ENCODE data around the gene ELMO1.

Gene ELMO1

DNA sequence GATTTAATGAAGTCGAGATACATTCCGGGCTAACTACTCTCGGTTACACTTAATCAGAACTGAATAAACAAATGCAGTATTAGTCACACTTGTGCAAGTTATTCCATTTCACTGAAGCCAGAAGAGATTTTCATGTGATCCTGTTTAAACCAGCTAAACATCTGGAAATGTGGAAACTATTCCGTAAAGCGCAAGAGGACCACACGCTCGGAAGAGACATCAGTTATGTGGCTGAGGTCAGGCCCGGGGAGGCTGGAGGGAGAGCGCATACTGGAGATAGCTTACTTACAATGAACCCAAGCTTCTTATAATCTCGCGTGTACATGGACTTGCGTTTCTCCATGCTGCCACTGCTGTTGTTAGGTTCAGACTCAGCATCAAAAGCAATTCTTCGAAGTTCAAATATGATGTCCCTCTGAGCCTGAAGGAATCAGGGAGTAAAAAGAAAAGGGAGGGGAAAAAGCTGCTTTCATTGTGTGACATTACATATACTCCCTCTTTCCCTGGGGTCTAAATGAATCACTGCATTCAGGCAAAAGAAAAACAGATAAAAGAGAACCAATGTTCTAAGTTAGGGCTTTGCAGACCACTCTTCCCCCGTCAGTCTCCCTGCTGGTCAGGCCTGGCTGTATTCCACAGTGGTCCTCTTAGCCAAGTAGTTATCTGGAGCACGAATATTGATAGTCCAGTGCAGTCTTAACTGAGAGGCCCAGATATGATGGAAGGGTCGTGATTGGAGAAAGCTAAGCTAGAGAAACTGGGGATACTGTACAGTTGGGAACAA is 237.4 kb downstream of the ELMO1 start:
- DNase-seq = no peak

DNA sequence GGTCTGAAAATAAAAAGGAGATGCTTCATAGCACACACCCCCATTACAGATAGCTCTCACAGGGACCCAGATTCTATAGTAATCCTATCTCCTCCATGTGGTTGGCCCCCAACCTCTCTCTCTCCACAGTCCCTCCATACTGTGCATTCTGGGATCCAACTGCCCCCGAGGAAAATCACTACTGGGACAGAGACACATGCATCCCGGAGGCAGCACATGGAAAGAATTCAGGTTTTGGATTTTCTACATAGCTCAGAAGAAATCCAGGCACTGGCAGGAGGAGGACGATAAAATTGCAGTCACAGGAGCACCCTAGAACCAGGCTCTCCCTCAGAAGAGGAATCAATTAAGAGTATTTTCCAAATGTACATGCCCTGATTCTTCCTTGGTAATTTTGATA is 239.5 kb downstream of the ELMO1 start:
- no peak for DNase-seq

DNA sequence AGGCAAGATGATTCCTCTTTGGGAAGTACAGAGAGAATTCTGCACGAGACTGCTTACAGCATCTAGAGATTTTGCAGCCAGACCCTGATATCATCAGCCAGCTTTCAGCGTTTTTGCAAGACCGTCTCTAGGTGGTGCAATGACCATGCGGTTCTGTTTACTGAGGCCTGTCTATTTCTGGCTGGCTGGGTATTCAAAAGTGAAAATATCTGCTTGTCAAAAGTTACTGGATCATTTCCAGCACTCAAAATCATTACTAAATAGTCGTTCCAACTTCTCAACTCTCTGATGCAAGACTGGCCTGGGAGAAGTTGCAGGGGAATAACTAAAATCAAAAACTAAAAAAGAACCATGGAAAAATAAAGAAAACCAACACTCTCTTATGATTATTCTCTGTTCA is 240.1 kb downstream of the ELMO1 start:
- DNase-seq = peak in 2 of 5 donors; percentile 10 to 36

DNA sequence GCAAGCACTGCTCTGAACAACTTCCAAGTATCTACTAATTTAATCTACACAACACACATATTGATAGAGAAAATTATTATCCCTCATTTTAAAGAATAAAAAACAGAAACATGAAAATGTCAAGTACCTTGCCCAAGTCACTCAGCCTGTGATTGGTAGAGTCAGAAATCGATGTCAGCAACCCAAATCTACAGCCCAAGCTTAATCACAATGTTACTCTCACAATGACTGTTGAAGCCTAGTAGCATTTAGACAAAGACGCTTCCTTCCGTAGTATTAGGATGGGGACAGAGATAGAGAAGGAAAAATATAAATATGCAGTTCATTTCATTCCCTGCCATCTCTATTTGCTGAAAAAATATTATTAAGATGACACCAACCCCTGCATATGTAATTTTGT is 242.5 kb downstream of the ELMO1 start:
- peak in 1 of 5 donors; percentile 19 for DNase-seq

DNA sequence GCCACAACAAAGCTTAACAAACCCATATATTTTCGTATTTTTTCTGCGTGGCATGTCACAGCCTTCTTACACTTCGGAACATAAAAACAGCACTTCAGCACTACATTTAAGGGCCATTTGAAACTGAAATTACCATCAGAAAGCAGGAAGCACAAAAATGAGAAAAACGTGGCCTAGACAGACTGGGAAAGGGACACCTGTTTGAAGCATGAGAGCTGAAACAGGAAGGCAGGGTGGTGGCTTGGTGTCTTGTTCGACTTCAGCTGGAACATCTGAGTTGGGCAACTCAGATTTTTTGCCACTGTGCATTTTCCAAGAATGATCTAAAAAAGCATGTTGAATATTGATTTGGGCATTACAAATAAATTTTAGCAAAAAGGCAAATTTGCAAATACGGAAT is 243.2 kb downstream of the ELMO1 start:
- no peak for DNase-seq

DNA sequence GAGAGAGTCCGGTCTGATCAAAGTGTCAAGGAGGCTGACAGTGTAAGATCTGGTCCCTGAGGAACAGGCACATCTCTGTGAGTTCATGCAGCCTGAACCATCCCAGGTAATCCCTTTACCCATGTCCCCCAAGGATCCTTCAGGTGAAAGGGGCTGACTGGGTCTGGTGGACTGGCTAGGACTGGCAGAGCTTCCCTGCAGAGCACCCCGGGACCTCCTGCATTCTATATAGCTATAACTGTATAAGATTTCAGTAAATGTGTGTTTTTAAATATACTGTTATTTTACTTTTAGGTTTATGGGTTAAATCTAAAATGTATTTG is 246.8 kb downstream of the ELMO1 start:
- no peak for DNase-seq

DNA sequence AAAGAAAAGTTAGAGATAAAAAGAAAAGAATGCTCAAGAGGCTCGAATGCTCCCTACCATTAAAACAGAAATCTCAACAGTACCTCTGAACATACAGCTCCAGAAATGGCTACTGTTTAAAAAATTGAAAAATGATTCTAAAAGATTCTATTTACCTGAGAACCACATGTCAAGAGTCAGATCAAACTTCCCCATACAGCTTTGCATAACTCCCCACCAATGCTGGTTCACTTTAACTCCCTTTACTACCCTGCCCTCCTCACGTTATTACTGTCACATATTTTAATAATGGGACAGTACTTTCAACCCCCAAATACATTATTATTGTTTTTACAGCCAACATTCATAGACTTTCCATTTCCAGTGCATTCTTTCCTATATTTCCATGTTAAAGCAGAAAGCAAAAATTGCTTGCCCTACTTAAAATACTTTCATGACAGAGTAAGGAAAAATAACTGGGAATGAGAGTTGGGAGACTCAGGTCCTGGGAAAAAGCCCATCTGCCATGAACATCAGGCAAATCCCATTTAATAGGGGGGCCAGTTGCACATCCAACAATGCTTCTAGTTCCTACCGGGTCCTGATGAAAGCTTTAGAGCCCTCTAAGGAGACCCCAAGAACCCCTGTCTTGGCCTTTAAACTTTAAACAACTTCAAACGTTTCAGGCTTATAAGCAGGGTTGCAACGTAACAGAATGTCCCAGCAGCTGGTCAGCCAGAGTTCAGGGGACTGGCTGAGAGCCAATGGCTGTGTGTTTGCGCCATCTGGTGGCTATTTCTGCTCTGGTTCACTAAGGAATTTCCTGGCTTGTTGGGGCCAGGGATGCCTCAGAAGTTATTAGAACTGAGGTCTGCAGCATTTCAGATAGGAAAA is 247.4 kb downstream of the ELMO1 start:
- DNase-seq = peak in 3 of 5 donors; percentile 18 to 32 (median 28)

DNA sequence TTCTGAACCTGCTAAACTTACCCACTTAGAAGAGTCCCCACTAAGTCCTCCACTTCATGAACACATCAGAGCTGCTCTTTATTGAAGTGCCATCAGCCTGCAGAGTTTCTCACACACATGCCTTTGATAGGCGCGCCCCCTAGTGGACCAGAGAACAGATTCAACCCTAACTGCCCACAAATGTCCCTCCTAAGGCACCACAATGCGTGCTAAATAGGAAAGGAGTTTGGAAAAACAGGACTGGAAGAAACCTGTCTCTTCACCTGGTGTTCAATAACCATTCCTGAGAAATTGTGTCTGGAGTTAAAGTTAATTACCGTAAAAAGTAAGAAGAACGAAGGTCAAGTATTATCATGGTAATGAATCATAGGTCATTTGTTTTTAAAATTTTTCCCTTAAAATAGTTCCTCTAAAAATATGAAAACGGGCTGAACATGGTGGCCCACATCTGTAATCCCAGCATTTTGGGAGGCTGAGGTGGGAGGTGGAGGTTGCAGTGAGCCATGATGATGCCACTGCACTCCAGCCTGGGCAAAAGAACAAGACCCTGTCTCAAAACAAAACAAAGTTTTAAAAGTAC is 249.7 kb downstream of the ELMO1 start:
- DNase-seq = peak; percentile 40 to 64 (median 52)

DNA sequence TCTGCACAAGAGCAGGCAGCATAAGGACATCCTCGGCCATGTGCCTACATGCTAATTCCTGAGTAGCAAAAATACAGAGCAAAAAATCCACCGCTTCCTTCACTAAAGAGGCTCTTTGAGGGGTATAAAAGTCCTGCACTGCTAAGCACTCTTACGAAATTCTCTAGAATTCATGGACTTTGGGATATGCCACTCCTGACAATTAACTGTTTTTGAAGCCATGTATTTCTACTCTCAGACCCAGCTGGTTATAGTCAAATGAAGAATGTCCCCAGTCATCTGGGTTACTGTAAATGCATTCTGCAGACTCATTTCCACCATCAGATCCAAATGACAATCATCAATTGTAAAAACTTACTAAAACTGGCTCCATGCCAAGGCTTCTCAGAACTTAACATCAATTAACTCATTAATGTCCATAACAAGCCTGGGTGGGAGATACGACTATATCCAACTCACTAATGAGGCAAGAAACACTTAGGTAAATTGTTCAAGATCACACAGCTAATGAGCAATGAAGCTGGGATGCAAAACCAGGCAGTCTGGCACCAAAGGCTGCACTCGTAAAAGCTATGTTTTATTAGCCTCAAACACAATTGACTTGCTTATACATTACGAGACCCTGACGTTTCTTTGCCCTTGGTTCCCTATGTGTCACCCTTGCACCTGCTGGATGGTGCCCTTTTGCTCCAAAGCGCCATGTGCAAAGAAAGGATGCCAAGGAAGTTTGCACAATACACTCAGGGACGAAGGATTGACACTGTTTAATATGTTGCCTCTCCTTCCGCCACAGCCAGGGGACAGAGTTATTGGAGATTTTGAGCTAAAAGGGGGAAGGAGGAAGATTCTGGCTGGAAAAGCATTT is 250.4 kb downstream of the ELMO1 start:
- DNase-seq = no peak

DNA sequence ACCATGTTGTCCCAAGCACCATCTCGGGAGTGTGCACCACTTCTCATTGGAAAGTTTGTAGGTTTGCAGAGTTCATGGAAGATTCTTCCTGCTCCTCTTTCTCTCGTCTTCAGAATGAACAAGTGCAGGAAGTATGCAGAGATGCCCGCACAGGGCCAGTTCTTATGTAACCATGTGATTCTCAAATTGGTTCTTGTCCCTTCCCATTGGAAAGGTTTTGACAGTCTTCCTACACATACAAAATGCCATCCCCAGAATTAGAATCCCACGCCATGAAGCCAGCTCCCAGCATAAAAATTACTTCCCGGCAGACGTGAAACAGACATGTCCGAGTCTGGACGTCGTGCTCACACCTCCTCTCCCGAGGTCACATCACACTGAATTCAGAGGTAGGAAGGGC is 251.6 kb downstream of the ELMO1 start:
- no peak for DNase-seq

DNA sequence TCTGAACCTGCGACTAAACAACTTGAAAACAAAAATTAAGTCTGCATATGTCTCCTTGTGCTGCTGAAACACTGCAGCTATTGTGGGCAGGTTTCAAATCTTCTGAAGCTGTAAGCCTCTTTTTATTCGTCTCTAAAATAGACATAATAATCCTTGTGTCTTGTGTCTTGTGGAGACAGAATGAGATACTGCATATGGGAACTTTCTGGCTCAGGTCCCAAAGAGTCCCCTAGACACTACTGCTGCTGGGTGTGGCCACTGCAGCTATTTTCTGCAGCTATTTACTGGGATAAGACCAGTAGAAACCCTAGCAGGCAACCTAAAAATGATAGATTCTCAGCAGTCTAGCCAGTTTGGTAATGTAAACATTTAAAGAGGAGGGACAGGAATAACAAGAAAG is 252.0 kb downstream of the ELMO1 start:
- DNase-seq = no peak

DNA sequence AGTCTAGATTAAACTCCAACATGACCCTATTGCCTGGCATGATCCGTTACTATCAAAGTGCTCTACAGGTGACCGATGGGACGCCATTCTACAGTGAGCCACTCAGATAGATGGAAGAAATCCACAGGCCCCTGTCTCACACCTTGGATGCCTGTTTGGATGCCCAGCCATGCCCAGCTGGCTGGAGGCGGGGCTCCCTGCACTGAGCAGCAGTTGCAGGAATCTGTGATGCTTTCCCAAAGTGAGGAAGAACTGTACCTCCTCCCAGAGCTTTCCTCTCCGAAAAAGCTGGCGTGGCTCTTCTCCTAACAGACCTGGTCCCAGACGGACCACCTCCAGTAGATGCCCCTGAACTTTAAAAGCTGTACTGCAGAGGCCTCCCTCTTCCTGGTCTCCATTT is 253.3 kb downstream of the ELMO1 start:
- no peak for DNase-seq

DNA sequence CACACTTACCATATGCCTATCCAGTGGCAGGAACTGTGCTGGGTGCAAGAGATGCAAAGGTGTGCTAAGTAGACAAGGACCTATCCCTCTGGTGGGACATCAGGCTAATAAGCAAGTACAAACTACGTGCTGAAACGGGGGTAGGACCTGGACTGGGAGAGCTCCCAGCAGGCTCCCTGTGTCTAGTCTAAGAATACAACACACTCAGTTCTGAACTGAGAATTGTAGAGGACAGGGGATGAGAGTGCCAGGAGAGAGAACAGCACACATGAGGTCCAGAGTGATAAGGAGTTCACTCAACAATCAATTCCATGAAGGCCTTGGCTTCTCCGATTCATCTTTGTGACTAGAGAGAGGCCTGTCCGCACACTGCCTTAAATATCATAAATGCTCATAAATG is 253.7 kb downstream of the ELMO1 start:
- no peak for DNase-seq

DNA sequence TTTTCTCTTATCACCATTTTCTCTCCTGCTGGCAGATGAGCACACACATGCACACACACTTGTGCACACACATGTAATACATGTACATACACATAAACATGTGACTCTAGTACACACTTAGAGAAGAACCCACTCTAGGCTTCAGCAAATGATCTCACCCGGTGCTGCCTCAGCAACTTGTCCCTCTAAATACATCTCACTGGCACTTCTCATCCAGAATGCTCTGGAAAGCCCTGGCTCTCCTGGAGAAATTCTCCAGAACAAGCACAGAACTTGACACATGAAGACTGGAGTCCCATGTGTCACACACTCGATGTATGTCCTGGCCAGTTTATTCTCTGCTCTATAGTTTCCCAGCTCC is 254.9 kb downstream of the ELMO1 start:
- no peak for DNase-seq

DNA sequence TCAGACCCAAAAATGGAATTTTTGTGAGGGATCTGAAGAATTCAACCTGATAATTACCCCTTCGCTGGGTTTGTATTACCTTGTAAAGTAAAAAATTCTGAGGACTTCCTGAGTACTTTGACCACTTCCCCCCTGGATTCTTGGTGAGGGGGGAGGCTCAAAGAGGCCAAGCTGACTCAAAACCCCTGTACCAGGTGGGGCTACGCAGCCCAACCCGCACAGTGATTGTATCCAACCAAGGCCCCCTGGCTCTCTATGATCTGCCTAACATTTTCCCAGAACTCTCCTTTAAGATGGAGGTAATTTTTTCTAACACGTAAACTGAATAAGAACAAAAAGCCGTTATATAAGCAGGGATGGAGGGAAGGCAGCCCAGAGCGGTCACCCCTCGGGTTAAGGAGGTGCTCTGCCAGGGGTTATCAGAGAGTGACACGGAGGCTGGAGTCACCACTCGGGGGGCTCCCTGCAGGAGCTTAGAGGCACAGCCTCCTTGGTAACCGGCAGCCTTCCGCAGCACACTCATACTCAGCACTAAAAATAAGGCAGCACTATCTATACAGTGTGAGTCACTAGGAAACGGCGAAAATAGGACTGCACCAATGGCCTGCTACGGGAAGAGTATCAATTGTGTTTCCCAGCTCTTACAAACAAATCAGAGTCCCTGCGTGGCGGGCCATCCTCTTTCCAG is 255.4 kb downstream of the ELMO1 start:
- no peak for DNase-seq

DNA sequence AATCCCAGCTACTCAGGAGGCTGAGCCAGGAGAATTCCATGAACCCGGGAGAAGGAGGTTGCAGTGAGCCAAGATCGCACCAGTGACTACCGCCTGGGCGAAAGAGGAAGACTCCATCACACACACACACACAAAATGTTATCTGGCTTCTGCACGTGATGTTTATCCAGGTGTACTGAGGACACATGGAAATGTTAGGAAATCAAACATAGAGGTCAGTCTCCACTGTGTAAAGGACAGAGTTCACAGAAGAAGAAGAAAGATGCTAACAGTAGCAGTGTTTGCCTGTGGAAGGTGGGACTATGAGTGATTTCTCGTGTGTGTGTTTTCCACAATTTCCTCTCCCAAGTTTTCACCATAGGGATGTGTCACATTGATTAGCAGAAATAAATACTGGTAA is 256.9 kb downstream of the ELMO1 start:
- no peak for DNase-seq

DNA sequence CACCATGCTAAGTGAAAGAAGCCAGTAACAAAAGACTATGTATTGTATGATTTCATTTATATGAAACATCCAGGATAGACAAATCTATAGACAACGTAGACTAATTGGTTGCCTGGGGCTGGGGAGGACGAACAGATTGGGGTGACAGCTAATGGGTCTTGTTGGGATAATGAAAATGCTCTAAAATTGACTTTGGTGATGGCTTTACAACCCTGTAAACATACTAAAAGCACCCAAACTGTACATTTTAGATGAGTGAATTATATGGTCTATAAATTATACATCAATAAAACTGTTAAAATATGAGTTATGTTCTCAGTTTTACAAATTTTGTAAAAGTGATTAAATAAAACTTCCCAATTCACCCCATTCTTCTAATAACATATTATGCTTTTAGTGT is 261.5 kb downstream of the ELMO1 start:
- DNase-seq = no peak

DNA sequence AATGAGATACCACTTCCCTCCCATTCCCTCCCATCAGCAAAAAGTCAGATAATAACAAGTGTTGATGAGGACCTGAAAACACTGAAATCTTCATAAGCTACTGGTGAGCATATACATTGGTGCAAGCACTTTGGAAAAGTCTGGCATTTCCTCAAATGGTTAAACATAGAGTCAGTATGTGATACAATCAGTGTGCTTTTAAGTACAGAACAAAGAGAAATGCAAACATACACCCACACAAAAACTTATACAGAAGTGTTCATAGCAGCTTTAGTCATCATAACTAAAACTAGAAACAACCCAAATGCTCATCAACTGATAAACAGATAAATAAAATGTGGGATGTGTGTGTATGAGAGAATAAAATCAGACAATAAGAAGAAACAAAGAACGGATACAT is 261.9 kb downstream of the ELMO1 start:
- no peak for DNase-seq

DNA sequence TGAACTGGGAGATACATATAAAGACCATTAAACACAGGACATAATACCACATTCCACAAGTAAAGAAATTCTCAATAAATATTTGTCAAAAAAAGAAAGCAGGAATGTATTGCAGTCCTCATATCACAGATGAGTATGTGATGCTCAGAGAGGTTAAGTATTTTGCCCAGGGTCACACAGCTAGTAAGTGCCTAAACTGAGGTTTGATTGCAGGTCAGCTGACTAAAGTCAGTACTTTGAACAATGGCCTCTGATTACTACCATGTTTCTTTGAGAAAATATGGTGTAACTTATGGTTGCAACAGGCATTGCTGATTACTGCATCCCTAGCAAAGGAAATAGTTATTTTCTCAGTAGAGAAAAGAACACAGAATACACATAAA is 267.1 kb downstream of the ELMO1 start:
- DNase-seq = no peak

DNA sequence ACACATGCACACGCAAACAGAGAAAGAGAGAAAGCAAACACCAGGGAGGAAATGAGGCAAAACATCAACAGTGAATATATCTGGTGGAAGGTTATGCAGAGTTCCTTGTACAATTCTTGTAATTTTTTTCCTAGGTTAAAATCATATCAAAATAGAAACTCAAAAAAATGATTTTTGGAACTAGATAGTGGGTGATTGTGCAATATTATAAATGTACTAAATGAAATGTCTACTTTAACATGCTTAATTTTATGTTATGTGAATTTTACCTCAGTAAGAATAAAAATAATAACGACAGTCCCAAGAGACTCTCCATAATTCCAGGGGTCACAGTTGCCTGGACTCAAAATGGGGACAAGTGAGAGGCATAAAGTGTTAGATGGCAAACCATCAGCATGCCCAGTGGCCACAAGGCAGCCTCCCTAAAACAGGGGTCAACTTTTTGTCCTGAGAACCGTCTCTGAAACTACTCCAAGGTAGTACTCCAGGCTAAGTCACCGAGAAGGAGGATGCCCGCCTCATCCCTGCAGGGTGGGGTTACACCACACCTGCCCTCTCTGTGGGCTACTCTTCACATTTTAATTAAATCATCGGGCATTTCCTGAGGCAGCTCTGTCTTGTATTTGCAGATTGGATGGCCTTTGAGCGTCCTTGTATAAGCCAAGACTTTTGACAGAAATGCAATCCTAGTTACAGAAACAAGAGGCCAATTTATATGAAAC is 267.7 kb downstream of the ELMO1 start:
- DNase-seq = no peak

DNA sequence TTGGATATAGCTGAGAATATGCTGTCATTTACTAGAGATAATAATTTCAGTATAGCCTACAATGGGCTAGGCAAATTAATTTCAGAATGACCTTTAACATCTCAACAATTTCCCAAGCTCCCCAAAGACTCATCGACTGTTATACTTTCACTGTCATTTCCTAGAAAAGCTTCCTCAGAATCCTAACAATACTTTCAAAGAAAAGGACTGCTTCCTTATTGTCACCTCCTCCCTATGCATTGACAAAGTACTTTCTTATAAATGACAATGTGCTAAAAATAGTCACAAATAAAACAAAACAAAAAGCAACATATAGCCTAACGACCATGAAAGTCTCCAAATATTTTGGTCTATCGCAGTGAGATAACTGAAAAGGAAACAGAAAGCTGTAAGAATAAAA is 272.6 kb downstream of the ELMO1 start:
- no peak for DNase-seq

DNA sequence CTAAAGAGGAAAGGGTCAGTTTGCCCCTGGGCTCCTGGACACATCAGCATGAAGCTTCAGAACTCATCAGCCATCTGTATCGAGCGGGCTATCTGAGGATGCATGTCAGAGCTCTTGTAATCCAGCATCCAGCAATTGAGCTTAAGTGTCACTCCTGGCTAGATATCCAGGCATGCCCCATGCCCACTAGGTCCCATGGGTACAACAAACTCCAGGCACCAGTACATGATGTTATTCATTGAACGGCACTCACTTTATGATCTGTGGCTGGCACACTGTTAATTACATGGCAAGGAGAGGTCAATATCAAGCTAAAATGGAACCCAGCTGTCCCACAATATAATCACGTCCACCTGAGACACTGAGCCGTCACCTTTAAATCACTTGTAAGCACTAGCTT is 274.2 kb downstream of the ELMO1 start:
- no peak for DNase-seq
